ENCODE measurements around the gene SLC12A4.

- TF ChIP-seq POLR2A (IDR thresholded peaks at IDR 0.05; ENCODE audit: low read depth, low read length) = no peak
- TF ChIP-seq POLR2AphosphoS5 (IDR thresholded peaks at IDR 0.05; ENCODE audit: low read depth, low read length) = no peak
- peak; percentile 71; the same call in 1 of the 2 replicates for TF ChIP-seq SPI1 (IDR thresholded peaks at IDR 0.05; ENCODE audit: low read depth, low read length)
- TF ChIP-seq TAF1 (IDR thresholded peaks at IDR 0.05; ENCODE audit: low read depth, low read length) = no peak; the same call in 1 of the 2 replicates
- TF ChIP-seq POU2F2 (IDR thresholded peaks at IDR 0.05; ENCODE audit: low read depth, low read length) = no peak
- TF ChIP-seq PAX5 (IDR thresholded peaks at IDR 0.05; ENCODE audit: insufficient read depth, low read length, severe bottlenecking) = no peak
These were observed 31.4 kb downstream of the SLC12A4 start for GRCh38 chr16:67936880-67937605.
